ENCODE data around the gene SERPINA12.

SERPINA12 gene

DNA sequence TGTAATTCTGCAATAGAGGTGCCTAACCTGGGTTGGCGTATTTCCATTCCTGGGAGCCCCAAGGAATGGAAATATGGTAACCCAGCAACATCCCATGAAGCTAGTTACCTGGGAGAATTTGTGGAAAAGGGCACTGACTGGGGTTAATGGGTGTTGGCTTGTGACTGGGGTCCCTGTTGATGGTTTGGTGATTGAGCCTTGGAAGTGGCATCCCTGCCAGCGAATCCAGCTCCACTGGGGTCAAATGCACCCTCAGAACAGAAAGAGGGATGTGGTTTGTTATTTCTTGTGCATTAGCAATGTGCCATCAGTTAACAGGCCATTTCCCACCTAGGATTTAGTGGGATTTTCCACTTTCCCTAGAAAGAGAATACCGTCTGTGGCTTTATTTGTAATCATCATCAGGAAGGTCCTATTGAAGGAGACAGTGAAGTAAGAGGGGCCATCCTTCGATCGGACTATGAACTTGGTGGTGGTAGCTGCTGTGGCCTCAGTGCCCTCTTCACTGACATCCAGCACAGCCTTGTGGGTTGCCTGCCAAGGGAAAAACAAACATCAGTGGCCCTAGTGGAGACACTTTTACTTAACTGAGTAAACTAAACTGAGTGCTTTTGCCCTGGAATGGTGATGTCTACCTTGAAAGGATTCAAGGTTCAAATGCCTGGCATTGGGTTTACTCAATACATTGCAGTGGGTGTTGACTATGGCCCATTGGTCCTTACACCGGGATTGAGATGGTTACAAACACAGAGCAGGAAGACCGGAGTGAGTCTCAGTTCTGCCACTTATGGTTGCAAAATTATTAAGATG, 46.3 kb downstream of the SERPINA12 start:
- DNase-seq (ENCODE audit: low spot score) = no peak

DNA sequence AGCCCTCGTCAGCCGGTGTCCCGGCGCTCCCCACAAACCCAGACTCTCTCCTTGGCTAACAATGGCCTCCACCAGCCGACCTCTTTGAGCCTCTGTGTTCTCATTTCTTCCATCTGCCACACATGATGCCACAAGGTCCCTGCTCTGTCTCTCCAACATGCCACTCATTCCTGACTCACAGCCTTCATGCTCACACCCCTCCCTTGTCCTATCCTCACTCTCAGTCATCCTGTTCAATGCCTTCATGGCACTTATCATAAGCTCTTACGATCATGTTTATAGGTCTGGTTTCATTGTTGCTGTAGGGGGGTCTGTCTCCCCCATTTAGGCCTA, 47.1 kb downstream of the SERPINA12 start:
- no peak for DNase-seq (ENCODE audit: low spot score)

- no peak for DNase-seq (ENCODE audit: low spot score)
Observed at GRCh38 chr14:94461526-94462218, 47.6 kb downstream of the SERPINA12 start.

GRCh38 chr14:94460631-94461416, 48.4 kb downstream of the SERPINA12 start:
- no peak for DNase-seq (ENCODE audit: low spot score)

GRCh38 chr14:94458558-94459205, 50.6 kb downstream of the SERPINA12 start:
- DNase-seq (ENCODE audit: low spot score) = no peak

DNA sequence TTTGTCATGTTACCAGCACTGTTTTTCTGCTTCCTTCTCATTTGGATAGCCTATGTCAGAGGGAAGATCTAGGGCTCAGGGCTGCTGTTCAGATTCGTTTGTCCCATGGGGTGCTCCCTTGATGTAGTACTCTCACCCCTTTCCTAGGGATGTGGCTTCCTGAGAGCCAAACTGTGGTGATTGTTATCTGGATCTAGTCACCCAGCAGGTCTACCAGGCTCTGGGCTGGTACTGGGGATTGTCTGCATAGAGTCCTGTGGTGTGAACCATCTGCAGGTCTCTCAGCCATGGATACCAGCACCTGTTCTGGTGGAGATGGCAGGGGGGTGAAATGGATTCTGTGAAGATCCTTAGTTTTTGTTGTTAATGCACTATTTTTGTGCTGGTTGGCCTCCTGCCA, 51.2 kb downstream of the SERPINA12 start:
- DNase-seq (ENCODE audit: low spot score) = no peak

DNA sequence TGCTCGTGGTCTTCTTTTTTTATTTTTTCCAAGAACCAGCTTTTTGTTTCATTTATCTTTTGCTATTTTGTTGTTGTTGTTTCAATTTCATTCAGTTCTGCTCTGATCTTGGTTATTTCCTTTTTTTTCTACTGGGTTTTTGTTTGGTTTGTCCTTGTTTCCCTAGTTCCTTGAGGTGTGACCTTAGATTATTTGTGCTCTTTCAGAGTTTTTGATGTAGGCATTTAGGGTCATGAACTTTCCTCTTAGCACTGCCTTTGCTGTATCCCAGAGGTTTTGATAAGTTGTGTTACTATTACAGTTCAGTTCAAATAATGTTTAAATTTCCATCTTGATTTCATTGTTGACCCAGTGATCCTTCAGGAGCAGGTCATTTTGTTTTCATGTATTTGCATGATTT, 53.3 kb downstream of the SERPINA12 start:
- no peak for DNase-seq (ENCODE audit: low spot score)

- no peak for DNase-seq (ENCODE audit: low spot score)
Observed at GRCh38 chr14:94451826-94452225, 57.4 kb downstream of the SERPINA12 start.

GRCh38 chr14:94451091-94451771, 58.0 kb downstream of the SERPINA12 start:
- no peak for DNase-seq (ENCODE audit: low spot score)

- DNase-seq (ENCODE audit: low spot score) = no peak
Observed at GRCh38 chr14:94450722-94451090, 58.6 kb downstream of the SERPINA12 start.

GRCh38 chr14:94449930-94450329, 59.3 kb downstream of the SERPINA12 start:
- no peak for DNase-seq (ENCODE audit: low spot score)

- peak; percentile 1 for DNase-seq (ENCODE audit: low spot score)
Observed at GRCh38 chr14:94448071-94448808, 61.0 kb downstream of the SERPINA12 start.

DNA sequence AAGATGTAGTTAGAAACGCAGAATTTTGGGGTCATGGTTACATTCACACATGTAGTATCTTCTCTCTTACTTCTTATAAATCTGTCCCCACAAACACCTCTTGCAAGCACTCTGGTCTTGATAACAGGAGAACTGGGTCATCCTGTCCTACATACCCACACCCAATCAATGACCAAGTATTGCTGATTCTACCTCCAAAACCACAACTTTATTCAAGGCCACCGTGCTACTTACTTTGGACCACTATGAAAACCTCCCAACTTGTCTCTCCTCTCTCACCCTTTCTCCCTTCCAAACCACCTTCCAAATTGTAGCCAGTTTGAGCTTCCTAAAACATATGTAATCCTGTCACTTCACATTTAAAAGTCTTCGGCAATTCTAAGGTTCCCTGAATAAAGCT, 62.1 kb downstream of the SERPINA12 start:
- no peak for DNase-seq (ENCODE audit: low spot score)

DNA sequence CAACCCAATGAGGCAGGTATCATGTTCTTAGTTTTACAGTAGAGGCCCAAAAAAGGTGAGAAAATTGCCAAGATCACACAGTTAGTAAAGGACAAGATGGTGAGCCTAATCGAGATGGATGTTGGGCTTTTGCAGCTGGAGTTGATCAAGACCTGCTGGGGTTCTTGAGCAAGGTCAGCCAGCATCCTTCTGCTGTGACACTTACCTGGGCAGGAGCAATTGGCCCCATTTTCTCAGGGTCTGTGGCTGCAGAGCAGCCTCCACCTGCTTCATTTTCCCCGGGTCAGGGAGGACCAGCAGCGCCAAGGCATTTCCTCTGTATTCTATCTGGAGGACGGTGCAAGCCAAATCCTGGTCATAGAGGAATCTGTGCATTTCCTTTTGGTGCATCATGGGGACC, 63.1 kb downstream of the SERPINA12 start:
- no peak for DNase-seq (ENCODE audit: low spot score)

GRCh38 chr14:94445003-94445402, 64.3 kb downstream of the SERPINA12 start:
- DNase-seq (ENCODE audit: low spot score) = no peak

GRCh38 chr14:94441531-94442205, 67.6 kb downstream of the SERPINA12 start:
- DNase-seq (ENCODE audit: low spot score) = no peak

GRCh38 chr14:94441130-94441529, 68.1 kb downstream of the SERPINA12 start:
- no peak for DNase-seq (ENCODE audit: low spot score)

GRCh38 chr14:94439453-94440057, 69.7 kb downstream of the SERPINA12 start:
- DNase-seq (ENCODE audit: low spot score) = no peak

Data from pons (tissue), 1 donor.